Neural progenitor cell (in vitro differentiated cells): Measurements from ENCODE around the gene CDH23.

Experiments used
- CTCF ChIP-seq: fragments of 200-600 bp; sonication (generic); IDR thresholded peaks from 2 replicates; pipeline ENCODE4 v1.5.1; 2017; ENCODE audit warnings: antibody characterized with exemption, mild to moderate bottlenecking
- EZH2 ChIP-seq: fragments of 200-600 bp; sonication (generic); IDR thresholded peaks from 2 replicates; pipeline ENCODE4 v1.6.1; 2017; ENCODE audit warnings: antibody characterized with exemption, mild to moderate bottlenecking, moderate library complexity

GRCh38 chr10:71706216-71707121, 309.7 kb downstream of the CDH23 start:
- TF ChIP-seq EZH2: no peak
- TF ChIP-seq CTCF: no peak
